Stomach smooth muscle (tissue), 2 donors: ENCODE measurements around the gene GYS1.

ENCODE experiments used
- H3K27ac ChIP-seq: one replicate; pipeline ENCODE4 v1.7.0; 2013; ENCODE audit warnings: mild to moderate bottlenecking, low read length, inconsistent platforms
- H3K27me3 ChIP-seq, 2 donors: one replicate each; pipeline ENCODE4 v1.7.0; 2013; ENCODE audit warnings: low read length in 2 of 2; ENCODE audit not compliant: insufficient read depth in 2 of 2, control insufficient read depth in 1 of 2
- H3K36me3 ChIP-seq, 2 donors: one replicate each; pipeline ENCODE4 v1.7.0; 2013; ENCODE audit warnings: low read length in 2 of 2; ENCODE audit not compliant: control insufficient read depth in 2 of 2, insufficient read depth in 2 of 2
- H3K4me1 ChIP-seq: one replicate; pipeline ENCODE4 v1.7.0; 2013; ENCODE audit warnings: low read length; ENCODE audit not compliant: control insufficient read depth, insufficient read depth
- H3K4me3 ChIP-seq, 2 donors: one replicate each; pipeline ENCODE4 v1.7.0; 2013; ENCODE audit warnings: low read length in 2 of 2
- H3K9ac ChIP-seq, 2 donors: one replicate each; pipeline ENCODE4 v1.7.0; 2013; ENCODE audit warnings: low read length in 2 of 2, mild to moderate bottlenecking in 1 of 2
- H3K9me3 ChIP-seq, 2 donors: one replicate each; pipeline ENCODE4 v1.7.0; 2013; ENCODE audit warnings: low read length in 2 of 2; ENCODE audit not compliant: control insufficient read depth in 2 of 2
- donor health status: healthy.
- donor health status: Pancreatic carcinoma.

Gene GYS1

GRCh38 chr19:48950830-48951519 is 42.1 kb downstream of the GYS1 start:
- Histone ChIP-seq H3K9me3 (no peaks in the 10 kb centered on the region), H3K27ac (no peak overlapping the region)

GRCh38 chr19:48950159-48950558 is 43.0 kb downstream of the GYS1 start:
- Histone ChIP-seq H3K9ac (no peak overlapping the region), H3K27me3 (no peaks in the 10 kb centered on the region), H3K27ac (no peak overlapping the region), H3K4me1 (peaks cover 10% of the 10 kb centered on the region), H3K4me3 (no peak overlapping the region), H3K9me3 (no peaks in the 10 kb centered on the region), H3K36me3 (no peaks in the 10 kb centered on the region)

More at GRCh38 chr19:48950830-48951519, 42.1 kb downstream of the GYS1 start:
- Histone ChIP-seq H3K27me3 (no peaks in the 10 kb centered on the region), H3K36me3 (no peaks in the 10 kb centered on the region), H3K4me1 (peaks cover 18% of the 10 kb centered on the region), H3K4me3 (no peak overlapping the region), H3K9ac (no peak overlapping the region)

- Histone ChIP-seq H3K4me1 (no peaks in the 10 kb centered on the region), H3K27me3 (no peaks in the 10 kb centered on the region), H3K9me3 (no peaks in the 10 kb centered on the region), H3K9ac (no peak overlapping the region), H3K4me3 (no peak overlapping the region), H3K27ac (no peak overlapping the region), H3K36me3 (no peaks in the 10 kb centered on the region)
These were observed 45.9 kb downstream of the GYS1 start for GRCh38 chr19:48947258-48947542.

DNA sequence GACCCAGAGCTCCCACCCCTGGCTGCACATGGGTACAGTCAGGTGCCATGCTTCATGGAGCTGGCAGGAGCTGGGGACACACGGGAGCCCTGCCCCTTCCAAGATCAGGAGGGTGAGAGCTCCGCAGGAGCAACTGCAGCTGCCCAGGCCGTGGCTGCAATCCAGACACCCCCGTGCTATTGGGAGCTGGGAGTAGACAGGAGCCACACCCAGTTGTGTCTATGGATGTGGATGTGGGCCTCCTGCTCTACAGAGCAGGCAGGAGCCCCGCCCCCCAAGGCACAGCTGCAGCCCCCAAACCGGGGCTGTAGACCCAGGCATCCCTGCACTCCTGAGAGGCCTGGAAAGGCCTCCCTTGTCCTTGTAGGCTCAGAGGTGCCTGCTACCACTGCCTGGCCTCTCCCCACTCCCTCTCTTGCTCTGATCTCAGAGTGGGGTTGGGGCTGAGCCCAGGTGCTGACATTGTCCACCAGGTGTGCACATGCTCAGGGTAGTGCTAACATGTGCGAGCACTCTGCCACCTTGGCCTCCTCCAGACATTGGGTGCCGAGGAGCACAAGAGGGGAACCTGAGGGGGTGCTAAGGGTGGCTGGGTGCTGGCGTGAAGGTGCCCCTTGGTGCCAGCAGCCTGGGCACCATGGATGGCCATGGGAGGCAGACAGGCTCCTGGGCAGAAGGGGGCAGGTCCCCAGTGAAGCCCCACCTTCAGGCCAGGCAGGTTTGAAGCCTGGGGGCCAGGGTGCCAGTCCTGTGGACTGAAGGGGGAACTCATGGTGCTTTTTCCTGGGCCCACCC is 46.4 kb downstream of the GYS1 start:
- no peaks in the 10 kb centered on the region for H3K36me3 ChIP-seq
- no peak overlapping the region for H3K4me3 ChIP-seq
- no peaks in the 10 kb centered on the region for H3K4me1 ChIP-seq
- H3K27me3 ChIP-seq: no peaks in the 10 kb centered on the region
- H3K9me3 ChIP-seq: no peaks in the 10 kb centered on the region
- H3K27ac ChIP-seq: no peak overlapping the region
- no peak overlapping the region for H3K9ac ChIP-seq

DNA sequence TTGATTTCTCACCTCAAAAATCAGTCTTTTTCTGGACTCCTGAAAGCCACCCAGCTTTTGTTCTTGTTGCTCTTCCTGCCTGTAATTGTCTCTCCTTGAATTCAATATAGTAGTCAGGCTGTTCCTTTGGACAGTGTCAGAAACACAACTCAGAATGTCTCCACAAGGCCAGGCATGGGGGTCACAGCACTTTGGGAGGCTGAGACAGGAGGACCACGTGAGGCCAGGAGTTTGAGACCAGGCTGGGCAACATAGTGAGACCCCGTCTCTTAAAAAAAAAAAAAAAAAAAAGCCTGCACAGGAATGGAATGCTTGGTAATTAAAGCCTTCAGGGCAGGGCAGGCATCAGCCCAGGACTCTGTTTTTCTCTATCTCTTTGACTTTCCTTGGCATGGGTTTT is 47.3 kb downstream of the GYS1 start:
- Histone ChIP-seq H3K27me3 (no peaks in the 10 kb centered on the region), H3K9ac (no peak overlapping the region), H3K9me3 (peaks cover 0 to 4% of the 10 kb centered on the region in 2 donors), H3K27ac (no peak overlapping the region), H3K4me1 (no peaks in the 10 kb centered on the region), H3K4me3 (no peak overlapping the region), H3K36me3 (no peaks in the 10 kb centered on the region)

DNA sequence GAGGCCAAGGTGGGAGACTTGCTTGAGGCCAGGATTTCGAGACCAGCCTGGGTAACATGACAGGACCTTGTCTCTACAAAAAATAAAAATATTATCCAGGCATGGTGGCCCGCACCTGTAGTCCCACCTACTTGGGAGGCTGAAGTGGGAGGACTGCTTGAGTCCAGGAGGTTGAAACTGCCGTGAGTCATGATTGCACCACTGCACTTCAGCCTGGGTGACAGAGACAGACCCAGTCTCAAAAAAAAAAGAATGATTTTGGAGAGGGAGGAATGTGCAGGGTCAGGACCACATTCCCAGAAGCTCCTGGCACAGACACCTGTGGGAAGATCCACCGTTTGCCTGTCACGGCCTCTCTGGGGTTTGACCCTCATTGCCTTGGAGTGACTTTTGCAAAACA is 47.7 kb downstream of the GYS1 start:
- Histone ChIP-seq H3K4me3 (no peak overlapping the region), H3K4me1 (no peaks in the 10 kb centered on the region), H3K9me3 (peaks cover 0 to 5% of the 10 kb centered on the region in 2 donors), H3K27ac (no peak overlapping the region), H3K27me3 (no peaks in the 10 kb centered on the region), H3K36me3 (no peaks in the 10 kb centered on the region), H3K9ac (no peak overlapping the region)

DNA sequence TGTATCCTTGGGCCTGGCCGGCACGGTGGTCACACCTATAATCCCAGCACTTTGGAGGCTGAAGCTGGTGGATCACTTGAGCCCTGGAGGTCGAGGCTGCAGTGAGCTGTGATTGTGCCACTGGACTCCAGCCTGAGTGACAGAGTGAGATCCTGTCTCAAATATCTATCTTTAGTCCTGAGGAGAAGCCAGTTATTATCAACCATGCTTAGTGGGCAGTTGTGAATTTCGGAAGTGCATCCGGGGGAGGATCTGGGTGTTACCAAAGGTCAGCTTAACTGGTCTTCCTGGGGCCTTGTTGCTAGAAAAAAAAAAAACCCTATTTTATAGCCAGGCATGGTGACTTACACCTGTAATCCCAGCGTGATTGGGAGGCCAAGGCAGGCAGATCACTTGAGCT is 50.0 kb downstream of the GYS1 start:
- no peaks in the 10 kb centered on the region for H3K36me3 ChIP-seq
- H3K9me3 ChIP-seq: peaks cover 0 to 5% of the 10 kb centered on the region in 2 donors
- H3K4me1 ChIP-seq: no peaks in the 10 kb centered on the region
- no peak overlapping the region for H3K9ac ChIP-seq
- H3K27ac ChIP-seq: no peak overlapping the region
- no peaks in the 10 kb centered on the region for H3K27me3 ChIP-seq
- no peak overlapping the region for H3K4me3 ChIP-seq

DNA sequence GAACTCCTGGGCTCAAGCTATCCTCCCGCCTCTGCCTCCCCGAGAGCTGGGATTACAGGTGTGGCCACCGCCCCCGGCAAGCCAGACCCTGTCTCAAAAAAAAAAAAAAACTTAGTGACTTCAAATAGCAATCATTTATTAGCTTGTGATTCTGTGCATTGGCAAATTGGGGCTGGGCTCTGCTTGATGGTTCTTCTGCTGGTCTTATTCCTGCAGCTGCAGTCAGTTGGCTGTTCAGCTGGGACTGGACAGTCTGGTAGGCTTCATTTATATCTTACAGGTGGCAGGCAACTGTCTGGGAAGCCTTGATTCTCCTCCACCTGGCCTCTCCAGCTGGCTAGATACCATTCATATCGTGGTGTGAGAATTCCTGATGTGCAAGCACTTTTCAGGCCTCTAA is 52.2 kb downstream of the GYS1 start:
- Histone ChIP-seq H3K36me3 (no peaks in the 10 kb centered on the region), H3K4me1 (peaks cover 3% of the 10 kb centered on the region), H3K9ac (no peak overlapping the region), H3K27me3 (no peaks in the 10 kb centered on the region), H3K27ac (no peak overlapping the region), H3K4me3 (no peak overlapping the region), H3K9me3 (peaks cover 0 to 5% of the 10 kb centered on the region in 2 donors)

DNA sequence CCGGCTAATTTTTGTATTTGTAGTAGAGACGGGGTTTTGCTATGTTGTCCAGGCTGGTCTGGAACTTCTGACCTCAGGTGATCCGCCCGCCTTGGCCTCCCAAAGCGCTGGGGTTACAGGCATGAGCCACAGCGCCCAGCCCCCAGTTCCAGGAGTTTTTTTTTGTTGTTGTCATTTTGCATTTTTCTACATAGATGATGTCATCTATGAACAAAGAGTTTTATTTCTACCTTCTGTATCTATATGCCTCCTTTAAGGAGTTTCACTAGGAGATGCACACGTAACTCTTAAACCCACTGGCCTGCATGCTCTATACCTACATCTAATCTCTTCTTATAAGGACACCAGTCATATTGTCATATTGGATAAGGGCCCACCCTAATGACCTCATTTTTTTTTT is 54.9 kb downstream of the GYS1 start:
- Histone ChIP-seq H3K9me3 (peaks cover 0 to 5% of the 10 kb centered on the region in 2 donors), H3K4me1 (peaks cover 4% of the 10 kb centered on the region), H3K27me3 (peaks cover 0 to 1% of the 10 kb centered on the region in 2 donors), H3K27ac (no peak overlapping the region), H3K9ac (no peak overlapping the region), H3K36me3 (no peaks in the 10 kb centered on the region), H3K4me3 (no peak overlapping the region)

DNA sequence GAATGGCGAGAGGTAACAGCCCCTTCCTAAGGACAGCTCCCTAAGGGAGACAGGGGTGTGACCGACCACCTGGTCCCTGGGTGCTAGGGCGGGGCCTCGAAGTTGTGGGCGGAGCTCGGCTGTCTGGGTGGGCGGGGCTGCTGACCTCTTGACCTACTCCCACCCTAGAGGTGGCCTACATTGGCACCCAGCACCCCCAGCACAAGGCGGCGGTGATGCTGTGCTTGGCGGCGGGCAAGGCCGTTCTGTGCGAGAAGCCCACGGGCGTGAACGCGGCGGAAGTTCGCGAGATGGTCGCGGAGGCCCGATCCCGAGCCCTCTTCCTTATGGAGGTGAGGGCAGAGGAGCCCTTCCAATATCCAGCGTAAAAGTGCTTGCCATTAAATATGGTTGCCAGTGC is 57.2 kb downstream of the GYS1 start:
- peaks cover 3% of the 10 kb centered on the region in 2 donors for H3K27me3 ChIP-seq
- no peaks in the 10 kb centered on the region for H3K36me3 ChIP-seq
- H3K27ac ChIP-seq: no peak overlapping the region
- H3K4me1 ChIP-seq: peaks cover 7% of the 10 kb centered on the region
- no peak overlapping the region for H3K4me3 ChIP-seq
- H3K9ac ChIP-seq: no peak overlapping the region
- H3K9me3 ChIP-seq: peaks cover 0 to under 1% of the 10 kb centered on the region in 2 donors

DNA sequence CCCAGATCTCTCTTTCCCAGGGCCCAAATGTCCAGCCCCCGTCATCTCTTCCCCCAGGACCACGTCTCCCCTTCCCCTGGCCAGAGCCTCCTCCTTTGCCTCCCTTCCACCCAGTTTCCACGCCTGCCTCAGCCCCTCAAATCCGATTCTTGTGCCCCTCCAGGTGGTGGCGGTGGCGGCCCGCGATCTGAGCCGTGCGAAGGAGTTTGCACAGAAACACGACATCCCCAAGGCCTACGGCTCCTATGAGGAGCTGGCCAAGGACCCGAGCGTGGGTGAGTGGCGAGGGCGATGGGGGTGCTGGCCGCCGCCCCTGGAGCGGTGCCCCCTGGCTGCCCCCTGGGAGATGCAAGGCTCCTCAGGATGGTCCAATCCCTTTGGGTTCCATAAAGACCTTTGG is 58.3 kb downstream of the GYS1 start:
- Histone ChIP-seq H3K9ac (no peak overlapping the region), H3K4me1 (peaks cover 7% of the 10 kb centered on the region), H3K4me3 (no peak overlapping the region), H3K36me3 (no peaks in the 10 kb centered on the region), H3K27ac (no peak overlapping the region), H3K27me3 (peaks cover 3% of the 10 kb centered on the region in 2 donors), H3K9me3 (no peaks in the 10 kb centered on the region)
